ENCODE results near the gene BCAR3. TPM values are rescaled to one million over a fixed set of nuclear protein-coding genes. Genes with fewer than 3 reads are reported as not detected.

The BCAR3 gene
- total RNA-seq, 5 donors from 2014 or later (not counting 1 experiment from before 2014, with no cell fraction given) = 0.63 to 2.5 (median 1.4) TPM

DNA sequence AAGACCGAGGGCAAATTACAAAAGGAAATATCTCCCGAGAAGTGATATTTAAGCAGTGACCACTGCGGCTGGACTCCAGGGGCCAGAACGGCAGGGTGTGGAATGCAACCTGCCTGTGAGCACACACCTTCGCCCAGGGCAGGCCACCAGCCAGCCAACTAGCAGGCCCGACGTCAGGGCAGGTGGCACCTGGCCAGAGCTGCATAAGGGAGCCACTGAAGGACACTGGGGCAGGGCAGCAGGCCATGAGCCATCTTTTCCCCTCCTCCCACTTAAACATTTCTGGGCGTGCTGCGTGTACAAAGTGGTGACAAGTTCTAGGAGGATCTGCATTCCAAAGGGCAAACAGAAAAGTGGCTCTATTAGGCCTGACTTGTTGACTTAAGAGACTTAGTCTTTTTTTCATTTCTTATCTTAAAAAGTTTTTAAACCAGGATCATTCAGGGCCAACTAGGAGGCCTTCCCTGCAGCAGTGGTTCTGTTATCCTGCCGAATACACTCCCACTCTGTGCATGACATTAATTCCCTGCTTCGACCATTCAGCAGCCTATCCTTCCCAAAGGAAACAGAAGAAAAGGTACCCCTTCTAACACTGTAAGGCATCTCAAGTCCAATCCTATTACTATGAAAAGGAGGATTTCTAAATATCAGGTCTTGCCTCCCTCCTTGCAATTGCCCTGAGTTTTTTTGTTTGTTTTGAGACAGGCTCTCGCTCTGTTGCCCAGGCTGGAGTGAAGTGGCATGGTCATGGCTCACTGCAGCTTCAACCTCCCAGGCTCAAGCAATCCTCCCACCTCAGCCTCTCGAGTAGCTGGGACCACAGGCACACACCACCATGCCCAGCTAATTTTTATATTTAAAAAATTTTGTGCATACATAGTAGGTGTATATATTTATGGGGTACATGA lies 96.3 kb downstream of the BCAR3 start:
- Mint-ChIP-seq H3K4me3 (no peak overlapping the region), H3K4me1 (peaks cover 0 to 3% (median 2%) of the 10 kb centered on the region in 3 donors), H3K27me3 (no peaks in the 10 kb centered on the region), H3K27ac (no peak overlapping the region), H3K36me3 (no peaks in the 10 kb centered on the region), H3K9me3 (no peaks in the 10 kb centered on the region)
- H3K27me3 ChIP-seq (replicated peaks in 1 of 2; ENCODE audit: control insufficient read depth in 2 of 2, extremely low read depth in 1 of 2, insufficient read depth in 2 of 2, low read length in 1 of 2) = peaks cover 0 to 4% of the 10 kb centered on the region in 2 experiments
- 90% methylated on average over 7 of the region's 13 CpGs for WGBS (ENCODE audit: insufficient coverage)
- ChIA-PET CTCF (no interaction called here), POLR2A (no interaction called here)
- no peak for ATAC-seq (replicated peaks in 1 of 4)
- H3K9me3 ChIP-seq = no peaks in the 10 kb centered on the region
- no peak overlapping the region for H3K27ac ChIP-seq (ENCODE audit: low read length)
- DNase-seq = no peak
- no peak overlapping the region for H3K4me3 ChIP-seq (ENCODE audit: control insufficient read depth in 1 of 2, extremely low read depth in 1 of 2, low read length in 1 of 2)
- H3K36me3 ChIP-seq (ENCODE audit: control insufficient read depth in 2 of 2, extremely low read depth in 1 of 2, insufficient read depth in 1 of 2, low read length in 1 of 2) = no peaks in the 10 kb centered on the region
- H3K4me1 ChIP-seq (ENCODE audit: control insufficient read depth in 1 of 2, extremely low read depth in 1 of 2, insufficient read depth in 2 of 2, low read length in 2 of 2) = no peaks in the 10 kb centered on the region

DNA sequence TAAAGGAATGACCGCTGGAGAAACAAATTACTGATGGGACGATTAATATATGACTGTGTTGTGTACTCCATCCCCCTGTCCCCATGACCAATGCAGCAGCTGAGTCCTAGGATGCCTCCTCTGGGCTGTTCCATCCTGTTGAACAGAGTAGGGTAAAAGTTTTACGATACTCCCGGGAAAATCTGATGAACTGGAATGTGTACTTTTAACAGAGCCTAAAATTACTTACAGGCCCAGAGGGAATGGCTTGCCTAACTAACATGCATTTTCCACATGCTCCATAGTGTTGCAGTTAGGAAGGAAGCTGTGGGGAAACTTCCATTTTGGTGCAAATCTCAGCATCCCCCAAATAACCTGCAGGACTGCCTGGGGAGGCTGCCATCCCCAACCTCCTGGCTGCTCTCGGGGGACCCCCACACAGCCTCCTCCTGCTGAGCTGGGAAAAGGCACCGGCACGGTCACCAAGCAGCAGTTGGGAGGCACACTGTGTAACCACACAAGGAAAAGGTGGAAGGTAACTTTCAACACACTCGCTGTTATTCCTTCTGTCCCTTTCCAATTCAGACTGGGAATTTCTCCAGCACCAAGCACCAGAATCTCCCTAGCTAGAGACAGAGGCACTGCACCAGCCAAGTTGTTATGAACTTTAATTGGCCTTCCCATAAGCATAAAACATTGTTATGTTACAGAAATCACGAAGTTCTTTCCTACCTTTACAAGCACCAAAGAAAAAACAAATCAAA lies 97.2 kb downstream of the BCAR3 start:
- 89% methylated on average over 3 of the region's 9 CpGs for WGBS (ENCODE audit: insufficient coverage)
- ChIA-PET CTCF (no interaction called here), POLR2A (no interaction called here)
- H3K4me1 Mint-ChIP-seq = no peaks in the 10 kb centered on the region
- Histone ChIP-seq H3K9me3 (no peaks in the 10 kb centered on the region), H3K27me3 (replicated peaks in 1 of 2; ENCODE audit: control insufficient read depth in 2 of 2, extremely low read depth in 1 of 2, insufficient read depth in 2 of 2, low read length in 1 of 2) (peaks cover 0 to 4% of the 10 kb centered on the region in 2 experiments), H3K4me3 (ENCODE audit: control insufficient read depth in 1 of 2, extremely low read depth in 1 of 2, low read length in 1 of 2) (no peak overlapping the region), H3K36me3 (ENCODE audit: control insufficient read depth in 2 of 2, extremely low read depth in 1 of 2, insufficient read depth in 1 of 2, low read length in 1 of 2) (no peaks in the 10 kb centered on the region), H3K4me1 (ENCODE audit: control insufficient read depth in 1 of 2, extremely low read depth in 1 of 2, insufficient read depth in 2 of 2, low read length in 2 of 2) (no peaks in the 10 kb centered on the region), H3K27ac (ENCODE audit: low read length) (no peak overlapping the region)
- H3K4me3 Mint-ChIP-seq = no peak overlapping the region
- H3K27ac Mint-ChIP-seq = no peak overlapping the region
- H3K9me3 Mint-ChIP-seq = no peaks in the 10 kb centered on the region
- H3K36me3 Mint-ChIP-seq = no peaks in the 10 kb centered on the region
- no peaks in the 10 kb centered on the region for H3K27me3 Mint-ChIP-seq
- no peak for DNase-seq
- ATAC-seq (replicated peaks in 1 of 4) = no peak

DNA sequence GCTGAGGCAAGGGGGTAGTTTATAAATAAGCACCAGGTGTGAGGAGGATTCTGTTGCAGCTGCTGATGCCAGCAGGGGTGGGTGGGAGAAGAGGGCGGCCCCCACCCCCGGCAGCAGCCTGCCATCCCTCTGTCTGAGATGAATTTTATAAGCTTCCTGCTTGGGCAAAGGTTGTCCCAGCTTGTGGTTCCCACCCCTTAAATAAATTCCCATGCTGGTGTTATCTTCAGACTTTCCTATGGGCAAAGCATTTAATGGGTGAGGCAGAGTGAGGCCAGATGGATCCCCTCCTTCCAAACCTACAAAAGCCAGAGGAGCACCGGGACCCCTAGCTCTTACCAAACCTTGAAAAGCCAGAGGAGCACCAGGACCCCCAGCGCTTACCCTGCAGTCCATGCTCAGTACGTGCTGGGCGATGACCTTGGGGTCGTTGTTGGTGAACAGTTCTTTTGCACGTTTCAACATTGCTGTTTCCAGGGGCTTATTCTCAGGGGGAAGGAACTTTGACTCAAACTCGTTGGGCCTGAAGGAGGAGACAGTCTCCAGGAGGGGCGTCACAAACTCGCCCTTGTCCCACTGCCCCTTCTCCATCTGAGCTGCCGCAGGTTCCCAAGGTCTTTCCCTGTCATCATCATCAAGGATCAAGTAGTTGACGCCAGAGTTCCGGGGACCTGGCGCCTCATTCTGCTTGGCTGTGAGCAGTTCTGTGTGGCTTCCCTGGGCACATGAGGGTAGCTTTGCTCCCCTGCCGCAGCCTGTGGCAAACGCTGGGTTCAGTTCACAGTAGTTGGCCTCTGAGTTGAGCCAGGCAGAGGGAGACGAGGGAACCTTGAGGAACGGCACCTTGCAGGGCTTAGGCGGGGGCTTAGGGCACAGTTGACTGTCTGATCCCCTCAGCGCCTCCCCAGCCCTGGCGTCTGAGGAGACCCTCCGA lies 99.5 kb downstream of the BCAR3 start:
- no peaks in the 10 kb centered on the region for H3K9me3 ChIP-seq
- DNase-seq = no peak
- H3K4me1 Mint-ChIP-seq = no peaks in the 10 kb centered on the region
- H3K9me3 Mint-ChIP-seq = no peaks in the 10 kb centered on the region
- WGBS (ENCODE audit: insufficient coverage) = 92% methylated on average over 21 of the region's 23 CpGs
- ChIA-PET POLR2A (no interaction called here), CTCF (interaction anchor here in 1 of 2 donors (0.6 kb wide), 1 partner anchor 276 kb away, joined by 3 read pairs; no protein-coding TSS in a partner anchor)
- no peaks in the 10 kb centered on the region for H3K27me3 ChIP-seq (replicated peaks in 1 of 2; ENCODE audit: control insufficient read depth in 2 of 2, extremely low read depth in 1 of 2, insufficient read depth in 2 of 2, low read length in 1 of 2)
- H3K36me3 Mint-ChIP-seq = no peaks in the 10 kb centered on the region
- H3K27ac ChIP-seq (ENCODE audit: low read length) = no peak overlapping the region
- no peak overlapping the region for H3K27ac Mint-ChIP-seq
- no peaks in the 10 kb centered on the region for H3K36me3 ChIP-seq (ENCODE audit: control insufficient read depth in 2 of 2, extremely low read depth in 1 of 2, insufficient read depth in 1 of 2, low read length in 1 of 2)
- no peak overlapping the region for H3K4me3 ChIP-seq (ENCODE audit: control insufficient read depth in 1 of 2, extremely low read depth in 1 of 2, low read length in 1 of 2)
- H3K4me3 Mint-ChIP-seq = no peak overlapping the region
- ATAC-seq (replicated peaks in 1 of 4) = no peak
- H3K27me3 Mint-ChIP-seq = no peaks in the 10 kb centered on the region
- H3K4me1 ChIP-seq (ENCODE audit: control insufficient read depth in 1 of 2, extremely low read depth in 1 of 2, insufficient read depth in 2 of 2, low read length in 2 of 2) = no peaks in the 10 kb centered on the region

DNA sequence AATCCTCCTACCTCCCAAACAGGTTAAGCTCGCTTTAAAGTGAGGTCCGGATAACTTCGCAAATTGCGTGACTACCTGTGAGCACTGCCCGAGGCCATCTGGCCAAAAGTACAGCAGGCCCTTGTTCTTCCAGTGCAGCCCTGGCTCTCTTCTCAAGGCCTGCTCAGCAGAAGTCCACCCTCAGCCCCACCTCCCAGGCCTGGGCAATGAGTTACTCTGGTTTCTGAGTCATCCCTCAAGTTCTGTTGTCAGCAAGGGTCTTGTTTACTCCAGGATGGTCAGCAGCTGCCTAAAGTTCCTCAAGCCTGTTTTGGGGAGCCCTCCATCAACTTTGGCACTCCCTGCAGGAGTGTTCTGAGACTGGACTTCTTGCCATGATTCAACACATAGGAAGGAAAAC lies 101.7 kb downstream of the BCAR3 start:
- Histone ChIP-seq H3K27ac (ENCODE audit: low read length) (no peak overlapping the region), H3K36me3 (ENCODE audit: control insufficient read depth in 2 of 2, extremely low read depth in 1 of 2, insufficient read depth in 1 of 2, low read length in 1 of 2) (no peaks in the 10 kb centered on the region), H3K9me3 (no peaks in the 10 kb centered on the region), H3K4me3 (ENCODE audit: control insufficient read depth in 1 of 2, extremely low read depth in 1 of 2, low read length in 1 of 2) (no peak overlapping the region), H3K27me3 (replicated peaks in 1 of 2; ENCODE audit: control insufficient read depth in 2 of 2, extremely low read depth in 1 of 2, insufficient read depth in 2 of 2, low read length in 1 of 2) (no peaks in the 10 kb centered on the region), H3K4me1 (ENCODE audit: control insufficient read depth in 1 of 2, extremely low read depth in 1 of 2, insufficient read depth in 2 of 2, low read length in 2 of 2) (no peaks in the 10 kb centered on the region)
- no peak for ATAC-seq (replicated peaks in 1 of 4)
- no peak overlapping the region for H3K4me3 Mint-ChIP-seq
- no peaks in the 10 kb centered on the region for H3K36me3 Mint-ChIP-seq
- ChIA-PET POLR2A (no interaction called here), CTCF (interaction anchor here in 1 of 2 donors (0.6 kb wide), 1 partner anchor 37 kb away, joined by 4 read pairs; no protein-coding TSS in a partner anchor)
- H3K27me3 Mint-ChIP-seq = no peaks in the 10 kb centered on the region
- no peaks in the 10 kb centered on the region for H3K9me3 Mint-ChIP-seq
- 95% methylated on average over 5 of the region's 5 CpGs for WGBS (ENCODE audit: insufficient coverage)
- no peak overlapping the region for H3K27ac Mint-ChIP-seq
- H3K4me1 Mint-ChIP-seq = no peaks in the 10 kb centered on the region
- DNase-seq = no peak

DNA sequence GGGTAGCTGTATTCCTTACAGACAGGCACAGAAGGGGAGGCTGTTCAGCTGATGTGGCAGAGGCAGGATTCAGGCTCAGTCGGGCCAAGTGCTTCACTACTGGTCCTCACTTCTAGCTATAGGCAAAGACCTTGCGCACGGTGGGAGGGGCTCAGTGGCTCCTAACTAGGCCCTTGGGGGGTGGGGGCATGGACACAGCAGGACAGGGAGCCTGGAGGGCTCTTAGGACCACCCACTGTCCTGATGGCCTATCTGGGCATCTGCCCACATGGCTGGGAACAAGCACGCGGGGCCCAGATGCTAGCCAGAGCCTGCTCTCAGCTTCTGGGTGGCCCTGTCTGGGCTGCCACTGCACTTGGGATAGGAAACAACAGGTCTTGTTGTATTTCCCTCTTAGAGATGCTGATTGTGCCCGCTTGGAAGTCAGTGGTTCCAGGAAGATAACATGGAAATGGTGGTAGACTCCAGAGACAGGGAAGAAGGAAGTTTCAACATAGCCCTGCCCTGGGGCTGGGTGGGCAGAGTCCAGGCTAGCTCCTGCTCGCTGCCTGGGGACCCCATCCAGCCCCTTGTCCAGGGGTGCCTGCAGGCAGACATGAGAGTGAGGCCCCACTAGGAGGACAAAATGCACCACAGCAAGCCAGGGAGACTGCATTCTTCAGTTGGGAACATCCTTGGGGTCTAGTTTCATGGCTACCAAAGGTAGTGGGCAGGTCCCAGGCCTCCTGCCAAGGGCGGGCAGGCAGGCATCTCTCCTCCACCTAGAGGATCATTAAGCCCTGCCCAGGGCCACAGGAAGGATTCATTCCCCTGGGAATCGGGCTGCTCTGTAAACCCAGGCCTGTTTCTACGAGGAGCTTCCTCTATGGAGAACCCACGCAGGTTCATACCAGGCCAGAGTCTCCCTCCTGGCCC lies 102.5 kb downstream of the BCAR3 start:
- Mint-ChIP-seq H3K9me3 (no peaks in the 10 kb centered on the region), H3K27ac (no peak overlapping the region), H3K4me1 (no peaks in the 10 kb centered on the region), H3K4me3 (no peak overlapping the region), H3K36me3 (no peaks in the 10 kb centered on the region), H3K27me3 (no peaks in the 10 kb centered on the region)
- Histone ChIP-seq H3K9me3 (no peaks in the 10 kb centered on the region), H3K27me3 (replicated peaks in 1 of 2; ENCODE audit: control insufficient read depth in 2 of 2, extremely low read depth in 1 of 2, insufficient read depth in 2 of 2, low read length in 1 of 2) (no peaks in the 10 kb centered on the region), H3K4me1 (ENCODE audit: control insufficient read depth in 1 of 2, extremely low read depth in 1 of 2, insufficient read depth in 2 of 2, low read length in 2 of 2) (no peaks in the 10 kb centered on the region), H3K27ac (ENCODE audit: low read length) (no peak overlapping the region), H3K36me3 (ENCODE audit: control insufficient read depth in 2 of 2, extremely low read depth in 1 of 2, insufficient read depth in 1 of 2, low read length in 1 of 2) (no peaks in the 10 kb centered on the region), H3K4me3 (ENCODE audit: control insufficient read depth in 1 of 2, extremely low read depth in 1 of 2, low read length in 1 of 2) (no peak overlapping the region)
- POLR2A ChIA-PET = no interaction called here
- CTCF ChIA-PET = no interaction called here
- DNase-seq (no peak), ATAC-seq (replicated peaks in 1 of 4) (no peak)
- 97% methylated on average over 8 of the region's 11 CpGs for WGBS (ENCODE audit: insufficient coverage)

All from T-cell (primary cell).